Measurements from ENCODE around the gene QSOX2.

Gene QSOX2

DNA sequence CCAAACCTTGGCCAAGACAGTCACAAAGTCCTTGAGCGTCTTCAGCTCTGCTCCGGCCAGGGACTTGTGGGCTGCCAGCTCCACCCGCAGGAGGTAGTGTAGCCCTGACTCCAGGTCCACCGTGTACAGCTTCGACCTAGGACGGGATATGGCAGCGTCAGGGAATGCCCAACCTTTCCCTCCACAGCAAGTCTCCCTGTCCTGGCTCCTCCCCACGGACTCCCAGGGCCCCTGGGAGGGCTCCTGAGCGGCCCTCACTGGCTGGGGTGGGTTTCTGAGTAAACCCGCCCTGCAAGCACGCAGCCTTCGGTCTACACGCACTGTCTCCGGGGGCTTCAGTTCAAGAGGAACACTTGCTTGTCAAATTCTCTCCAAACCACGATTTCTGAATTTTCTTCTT, 26.9 kb downstream of the QSOX2 start:
- DNase-seq: no peak

DNA sequence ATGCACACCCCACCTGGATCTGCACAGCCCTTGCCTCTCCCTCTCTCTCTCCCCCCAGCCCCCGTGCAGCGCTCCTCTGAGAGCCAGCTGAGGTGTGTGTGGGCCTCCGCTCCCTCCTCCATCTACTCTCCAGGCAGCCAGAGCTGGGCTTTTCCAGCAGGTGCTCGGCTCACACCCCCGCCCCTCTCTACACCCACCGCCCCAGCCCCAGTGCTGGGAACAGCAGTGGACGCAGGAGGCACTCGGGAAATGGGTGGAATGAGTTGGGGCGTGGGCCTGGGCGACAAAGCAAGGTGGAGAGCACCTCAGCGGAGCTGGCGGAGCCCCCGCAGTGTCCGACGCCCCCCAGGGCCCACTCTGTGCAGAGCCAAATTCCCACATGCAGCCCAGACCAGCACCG, 27.3 kb downstream of the QSOX2 start:
- no peak for DNase-seq

- no peak for DNase-seq
Observed at GRCh38 chr9:136216541-136217244, 28.9 kb downstream of the QSOX2 start.

DNA sequence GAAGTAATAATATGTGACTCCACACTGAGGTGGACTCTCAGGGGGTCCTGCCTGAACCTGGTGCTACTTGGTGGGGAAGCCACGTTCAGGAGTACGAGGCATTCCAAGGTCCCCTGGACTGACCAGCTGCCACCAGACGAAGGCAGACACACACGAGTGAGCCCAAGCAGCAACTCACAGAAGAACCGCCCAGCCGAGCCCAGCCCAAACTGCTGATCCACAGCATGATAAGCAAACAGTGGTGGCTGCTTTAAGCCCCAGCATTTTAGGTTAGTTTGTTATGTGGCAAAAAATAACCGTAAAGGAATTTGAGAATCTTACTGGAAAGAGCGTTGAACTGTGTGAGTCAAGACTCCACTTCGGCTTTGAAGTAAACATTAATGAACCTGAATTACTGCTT, 31.9 kb downstream of the QSOX2 start:
- DNase-seq: no peak

DNA sequence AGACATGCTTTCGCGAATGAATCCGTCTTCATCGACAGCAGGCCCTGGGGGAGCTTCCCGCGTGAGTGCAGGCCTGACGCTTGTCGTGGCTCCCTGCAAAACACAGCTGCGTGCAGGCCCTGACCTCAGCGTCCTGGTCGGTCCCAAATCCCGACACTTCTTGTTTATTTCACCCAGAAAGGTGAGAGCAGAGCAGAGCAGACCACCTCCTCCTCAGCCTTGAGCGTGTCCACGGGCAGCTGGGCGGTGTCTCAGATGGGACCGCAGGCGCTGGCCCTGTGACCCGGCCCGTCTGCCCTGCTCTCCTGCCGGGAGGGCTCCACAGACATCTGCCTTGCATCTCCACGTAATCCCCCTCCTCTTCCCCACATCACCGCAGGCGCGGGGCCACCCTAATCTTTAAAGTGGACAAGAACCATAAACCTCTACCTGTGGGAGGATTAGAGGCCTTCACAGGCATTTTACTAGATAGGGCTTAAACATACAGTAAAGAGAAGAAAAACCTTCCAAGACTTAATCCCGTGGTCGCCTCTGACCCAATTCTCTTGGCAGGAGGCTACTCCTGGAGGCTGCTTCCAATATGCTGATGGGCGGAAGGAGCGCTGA, 33.2 kb downstream of the QSOX2 start:
- DNase-seq: no peak

GRCh38 chr9:136211441-136212344, 33.9 kb downstream of the QSOX2 start:
- DNase-seq: no peak

DNA sequence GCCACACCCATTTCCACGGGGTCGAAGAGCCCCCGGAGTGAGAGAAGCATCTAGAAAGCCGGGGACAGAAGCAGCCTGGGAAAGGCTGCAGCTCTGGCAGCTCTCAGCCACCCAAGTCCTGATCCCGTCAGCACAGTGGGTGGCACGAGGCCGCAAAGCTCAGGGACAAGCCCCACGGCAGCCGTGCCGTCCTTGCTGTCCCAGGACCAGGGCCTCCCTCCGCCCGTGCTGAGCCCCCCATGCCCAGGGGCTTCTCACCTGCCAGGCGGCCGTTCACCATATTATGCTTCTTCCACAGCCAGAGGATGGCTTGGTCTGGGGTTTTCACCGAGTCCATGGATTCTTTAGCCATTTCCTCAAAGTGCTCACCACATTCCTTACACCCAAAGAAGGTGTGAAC, 34.6 kb downstream of the QSOX2 start:
- no peak for DNase-seq

- no peak for DNase-seq
Observed at GRCh38 chr9:136210276-136210675, 35.3 kb downstream of the QSOX2 start.

- no peak for DNase-seq
Observed at GRCh38 chr9:136209786-136210185, 35.8 kb downstream of the QSOX2 start.

- DNase-seq: no peak
Observed at GRCh38 chr9:136209232-136209631, 36.4 kb downstream of the QSOX2 start.

GRCh38 chr9:136208675-136209074, 36.9 kb downstream of the QSOX2 start:
- DNase-seq: no peak

DNA sequence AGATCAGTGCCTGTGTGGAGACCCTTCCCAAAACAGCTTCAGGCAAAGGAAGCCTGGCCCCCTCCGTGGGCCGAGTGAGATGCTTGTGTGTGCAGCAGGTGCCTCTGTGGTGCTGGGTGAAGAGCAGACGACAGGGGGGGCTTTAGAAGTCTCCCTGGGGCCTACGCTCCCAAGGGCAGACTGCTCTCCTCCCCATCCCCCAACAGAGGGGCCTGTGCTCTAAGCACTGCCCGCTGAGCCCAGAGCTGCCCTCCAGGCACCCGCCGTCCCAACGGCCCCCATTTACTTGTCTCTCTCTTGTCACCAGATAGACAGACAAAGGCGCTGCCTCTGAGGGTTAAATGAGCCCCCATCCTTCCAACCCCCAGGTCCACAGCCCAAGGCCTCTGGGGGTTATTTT, 38.0 kb downstream of the QSOX2 start:
- no peak for DNase-seq

GRCh38 chr9:136206602-136207275, 38.9 kb downstream of the QSOX2 start:
- DNase-seq: no peak

- DNase-seq: no peak
Observed at GRCh38 chr9:136205707-136205992, 40.0 kb downstream of the QSOX2 start.

DNA sequence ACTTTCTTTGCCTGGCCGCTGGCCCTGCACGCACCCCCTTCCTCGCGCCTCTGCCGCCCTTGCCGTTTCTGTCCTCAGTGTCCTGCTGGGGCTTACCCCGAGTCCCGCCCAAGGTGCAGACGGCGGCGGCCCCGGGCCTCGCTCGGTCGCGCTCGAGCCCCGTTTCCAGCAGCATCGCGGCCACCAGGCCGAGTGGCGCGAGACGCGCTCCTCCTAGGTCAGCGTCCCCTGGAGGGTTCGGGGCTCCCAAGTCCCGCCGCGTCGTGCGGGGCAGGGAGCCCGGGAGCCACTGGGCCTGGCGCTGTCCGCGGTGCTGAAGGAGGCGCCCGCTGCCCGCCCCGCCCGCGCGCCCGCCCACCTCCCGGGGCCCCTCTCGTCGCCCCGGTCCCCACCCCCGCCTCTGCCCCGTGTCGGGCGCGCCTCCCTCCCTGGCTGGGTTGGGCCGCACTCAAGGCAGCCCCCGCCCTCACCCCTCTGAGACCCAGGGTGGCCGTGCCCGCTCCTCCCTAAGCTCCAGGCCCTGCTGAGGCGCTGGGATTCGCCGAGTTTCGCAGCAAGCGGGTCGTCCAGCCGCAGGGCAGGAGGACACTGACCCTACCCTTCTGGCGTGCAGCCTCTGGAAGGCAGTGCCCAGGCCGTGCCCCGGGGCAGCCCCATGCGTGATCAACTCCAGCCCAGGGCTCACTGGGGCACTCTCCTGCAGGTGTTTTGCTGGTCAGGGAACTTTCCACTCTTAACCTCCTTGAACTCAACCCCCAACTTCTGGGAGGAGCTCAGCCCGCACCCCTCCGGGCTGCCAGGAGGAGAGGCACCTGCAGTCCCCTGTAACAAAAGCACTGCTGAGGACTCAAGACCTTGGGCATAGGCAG, 40.5 kb downstream of the QSOX2 start, which contains the start of gene LHX3:
LHX3 (minus strand) TSS at position 291 of the 869 bp plus-strand sequence; CDS start at position 175, 116 bp downstream.
- DNase-seq: no peak

- no peak for DNase-seq
Observed at GRCh38 chr9:136204145-136204805, 41.3 kb downstream of the QSOX2 start.

DNA sequence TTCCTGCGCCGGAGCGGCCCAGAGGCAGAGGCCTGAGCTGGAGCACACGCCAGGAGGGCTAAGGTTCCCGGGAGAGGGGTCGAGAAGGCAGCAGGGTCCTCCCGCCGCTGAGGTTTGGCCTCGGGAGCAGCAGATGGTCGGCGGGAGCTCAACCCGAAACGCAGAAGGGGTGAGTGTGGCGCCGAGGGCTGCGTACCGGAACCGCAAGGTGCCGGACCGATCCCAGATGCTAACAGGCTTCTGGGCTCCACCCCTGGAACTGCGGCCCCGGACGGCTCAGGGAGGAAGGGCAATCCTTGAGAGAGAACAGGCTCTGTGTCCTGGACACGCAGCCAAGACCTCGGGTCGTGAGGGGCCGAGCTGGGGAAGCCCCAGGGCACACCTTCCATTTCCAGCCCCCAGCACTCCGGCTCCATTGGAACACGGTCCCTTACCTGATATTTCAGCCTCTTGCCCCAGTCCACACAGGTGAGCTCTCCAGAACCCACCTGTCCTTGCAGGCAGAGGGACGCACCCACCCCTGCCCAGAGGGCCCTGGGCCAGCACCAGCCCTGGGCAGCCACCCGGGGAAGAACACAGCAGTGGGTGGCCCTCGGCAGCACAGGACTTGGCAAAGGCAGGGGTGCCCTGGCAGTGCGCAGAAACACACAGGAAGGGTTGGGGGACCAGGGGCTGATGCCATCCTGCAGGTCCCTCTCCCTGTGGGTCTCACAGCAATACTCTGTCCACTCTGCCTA, 42.0 kb downstream of the QSOX2 start:
- no peak for DNase-seq

- DNase-seq: no peak
Observed at GRCh38 chr9:136202454-136203407, 42.9 kb downstream of the QSOX2 start.

DNA sequence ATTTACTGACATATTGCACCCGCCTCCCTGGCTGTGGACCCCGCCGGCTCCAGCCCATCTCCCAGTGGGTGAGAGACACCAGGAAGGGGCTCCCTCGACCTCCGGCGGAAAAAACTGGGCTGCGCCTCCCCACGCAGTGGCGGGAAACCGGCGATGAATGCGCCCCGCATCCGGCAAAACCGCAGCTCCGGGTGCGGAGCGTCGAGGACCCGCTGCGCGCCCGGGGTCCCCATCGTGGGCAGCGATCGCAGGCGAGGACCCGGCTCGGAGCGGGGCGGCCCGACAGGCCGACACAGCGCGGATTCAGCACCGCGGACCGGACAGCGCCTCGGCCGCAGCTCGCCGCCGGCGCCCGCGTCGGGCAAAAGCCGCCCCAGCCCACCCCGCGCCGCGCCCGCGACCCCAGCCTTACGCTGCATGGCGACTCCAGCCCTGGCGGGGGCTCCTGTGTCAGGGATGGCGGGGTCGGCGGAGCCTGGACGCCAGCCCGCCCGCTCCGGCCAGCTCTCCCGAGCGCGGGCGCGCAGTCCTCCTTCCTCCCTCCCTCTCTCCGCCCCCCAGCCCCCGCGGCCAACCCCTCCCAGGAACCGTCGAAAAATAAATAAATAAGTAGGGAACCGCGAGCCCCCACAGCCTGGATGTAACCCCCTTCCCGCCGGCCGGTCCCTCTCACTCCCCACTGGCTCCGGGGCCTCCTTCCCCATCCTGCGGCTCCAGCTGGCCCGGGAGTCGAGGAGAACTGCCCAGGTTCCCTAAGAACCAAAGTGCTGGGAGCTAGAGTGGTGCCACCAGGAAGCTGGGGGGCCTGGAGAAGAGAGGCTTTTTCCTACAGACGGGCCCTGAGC, 43.8 kb downstream of the QSOX2 start:
- DNase-seq: no peak
